Upper lobe of left lung (tissue), 6 donors: ENCODE results near the gene CRYBA2. TPM values are rescaled to one million over a fixed set of nuclear protein-coding genes. Genes with fewer than 3 reads are reported as not detected.

ENCODE experiments used
- ATAC-seq, 2 donors: fragments of 200-7000 bp; cut with Tn5 transposase; one replicate each; pipeline ENCODE4 v1.9.1; 2022; ENCODE audit warnings: mild to moderate bottlenecking in 2 of 2, moderate library complexity in 2 of 2; ENCODE audit not compliant: low FRiP score in 2 of 2
- DNase-seq, 2 donors: peaks; one replicate each; pipeline ENCODE4 v3.0.0-alpha.2; 2019 to 2020
- H3K27ac ChIP-seq, 4 donors: fragments of 200-600 bp; sonication (generic); one replicate each; pipeline ENCODE4 v1.5.1; 2016 to 2019
- H3K27me3 ChIP-seq, 4 donors: fragments of 200-600 bp; sonication (generic); one replicate each; pipeline ENCODE4 v1.5.1; 2017 to 2019
- H3K36me3 ChIP-seq, 4 donors: fragments of 200-600 bp; sonication (generic); one replicate each; pipeline ENCODE4 v1.5.1; 2016 to 2019
- H3K4me1 ChIP-seq, 4 donors: fragments of 200-600 bp; sonication (generic); one replicate each; pipeline ENCODE4 v1.5.1; 2018 to 2019
- H3K4me3 ChIP-seq, 4 donors: fragments of 200-600 bp; sonication (generic); one replicate each; pipeline ENCODE4 v1.5.1; 2017 to 2019; ENCODE audit warnings: mild to moderate bottlenecking in 2 of 4, moderate library complexity in 1 of 4
- H3K9me3 ChIP-seq, 4 donors: fragments of 200-600 bp; sonication (generic); one replicate each; pipeline ENCODE4 v1.5.1; 2018 to 2019
- CTCF ChIP-seq, 6 experiments: fragments of 450-650 bp in 4 of 6; fragments of 200-600 bp in 2 of 6; sonication (generic) in 2 of 6; IDR thresholded peaks; one replicate each; pipeline ENCODE4 v1.5.1; 2016 to 2019; ENCODE audit warnings: antibody characterized with exemption in 6 of 6
- EP300 ChIP-seq, 4 donors: sonication (generic); formaldehyde crosslinking; IDR thresholded peaks; one replicate each; pipeline ENCODE4 v1.5.1; 2017; ENCODE audit warnings: antibody characterized with exemption in 4 of 4, control low read depth in 2 of 4
- POLR2A ChIP-seq, 4 donors: fragments of 450-650 bp; IDR thresholded peaks; one replicate each; pipeline ENCODE4 v1.5.1; 2016 to 2017; ENCODE audit warnings: antibody characterized with exemption in 4 of 4, mild to moderate bottlenecking in 2 of 4
- POLR2AphosphoS5 ChIP-seq, 2 donors: sonication (generic); formaldehyde crosslinking; IDR thresholded peaks; one replicate each; pipeline ENCODE4 v1.5.1; 2017; ENCODE audit warnings: antibody characterized with exemption in 2 of 2
- WGBS, 2 donors: methylation state at CpG; one replicate each; pipeline ENCODE4 v1.1.5; 2017 to 2018; 5-methylcytosine and 5-hydroxymethylcytosine counted together
- total RNA-seq, 6 donors: library from RNA; depleted of rRNA in 4 of 6; stranded (reverse); fragments of >200 nt in 4 of 6; gene quantifications; one replicate each; pipeline versions ENCODE4 v1.1.0 to v1.2.1, GENCODE V29; 2016 to 2021
- donor health status: DM: no; HTN: no; CAD: no; lungs with moderate emphysema.
- donor health status: DM: no; HTN: yes; CAD: no; lungs with severe emphysema.

Gene CRYBA2
- total RNA-seq, 6 donors from 2014 or later, result not detected

GRCh38 chr2:218992196-218992595, 1.0 kb downstream of the CRYBA2 start:
- TF ChIP-seq EP300 (IDR thresholded peaks at IDR 0.05) (no peak), POLR2A (IDR thresholded peaks at IDR 0.05) (no peak), POLR2AphosphoS5 (IDR thresholded peaks at IDR 0.05) (no peak), CTCF (IDR thresholded peaks at IDR 0.05) (no peak)
- no peak overlapping the region for H3K4me3 ChIP-seq
- H3K27me3 ChIP-seq, result peaks cover 0 to 84% (median 44%) of the 10 kb centered on the region in 4 donors
- no peak overlapping the region for H3K27ac ChIP-seq
- no peaks in the 10 kb centered on the region for H3K36me3 ChIP-seq
- DNase-seq, result no peak
- no peak for ATAC-seq
- WGBS, 2 donors, result 6 to 19% methylated on average over 7 of the region's 7 CpGs
- H3K9me3 ChIP-seq, result no peaks in the 10 kb centered on the region
- H3K4me1 ChIP-seq, result peaks cover 20 to 38% (median 26%) of the 10 kb centered on the region in 4 donors

- DNase-seq, result no peak
- WGBS, 2 donors, result 2 to 13% methylated on average over 8 to 13 of the region's 13 CpGs
- peaks cover 0 to 80% (median 46%) of the 10 kb centered on the region in 4 donors for H3K27me3 ChIP-seq
Measured at GRCh38 chr2:218991674-218992168, 1.5 kb downstream of the CRYBA2 start.

GRCh38 chr2:218990612-218991011, 2.6 kb downstream of the CRYBA2 start:
- Histone ChIP-seq H3K27me3 (peaks cover 0 to 82% (median 47%) of the 10 kb centered on the region in 4 donors), H3K4me1 (peaks cover 15 to 29% (median 17%) of the 10 kb centered on the region in 4 donors), H3K4me3 (no peak overlapping the region), H3K9me3 (no peaks in the 10 kb centered on the region), H3K36me3 (no peaks in the 10 kb centered on the region), H3K27ac (no peak overlapping the region)
- no peak for TF ChIP-seq POLR2A (IDR thresholded peaks at IDR 0.05)
- TF ChIP-seq CTCF (IDR thresholded peaks at IDR 0.05), result no peak
- TF ChIP-seq EP300 (IDR thresholded peaks at IDR 0.05), result no peak
- no peak for TF ChIP-seq POLR2AphosphoS5 (IDR thresholded peaks at IDR 0.05)
- DNase-seq (no peak), ATAC-seq (no peak)
- WGBS, 2 donors, result 6 to 15% methylated on average over 5 to 6 of the region's 6 CpGs

More at GRCh38 chr2:218991674-218992168, 1.5 kb downstream of the CRYBA2 start:
- Histone ChIP-seq H3K36me3 (no peaks in the 10 kb centered on the region), H3K27ac (no peak overlapping the region), H3K4me1 (peaks cover 20 to 38% (median 26%) of the 10 kb centered on the region in 4 donors), H3K4me3 (no peak overlapping the region), H3K9me3 (no peaks in the 10 kb centered on the region)
- no peak for ATAC-seq
- TF ChIP-seq CTCF (IDR thresholded peaks at IDR 0.05) (no peak), POLR2A (IDR thresholded peaks at IDR 0.05) (no peak), POLR2AphosphoS5 (IDR thresholded peaks at IDR 0.05) (no peak), EP300 (IDR thresholded peaks at IDR 0.05) (no peak)

GRCh38 chr2:218990052-218990451, 3.2 kb downstream of the CRYBA2 start:
- TF ChIP-seq CTCF (IDR thresholded peaks at IDR 0.05), result no peak
- no peak for TF ChIP-seq EP300 (IDR thresholded peaks at IDR 0.05)
- TF ChIP-seq POLR2A (IDR thresholded peaks at IDR 0.05), result no peak
- no peak for TF ChIP-seq POLR2AphosphoS5 (IDR thresholded peaks at IDR 0.05)
- ATAC-seq, result no peak
- no peak for DNase-seq
- Histone ChIP-seq H3K36me3 (no peaks in the 10 kb centered on the region), H3K4me3 (no peak overlapping the region), H3K27me3 (peaks cover 0 to 84% (median 49%) of the 10 kb centered on the region in 4 donors), H3K27ac (no peak overlapping the region), H3K9me3 (no peaks in the 10 kb centered on the region), H3K4me1 (peaks cover 20 to 32% (median 22%) of the 10 kb centered on the region in 4 donors)
- 11 to 13% methylated on average over 3 to 9 of the region's 9 CpGs for WGBS, 2 donors

GRCh38 chr2:218988650-218989049, 4.6 kb downstream of the CRYBA2 start:
- TF ChIP-seq CTCF (IDR thresholded peaks at IDR 0.05) (no peak), POLR2AphosphoS5 (IDR thresholded peaks at IDR 0.05) (no peak), POLR2A (IDR thresholded peaks at IDR 0.05) (no peak), EP300 (IDR thresholded peaks at IDR 0.05) (no peak)
- peaks cover 0 to 84% (median 53%) of the 10 kb centered on the region in 4 donors for H3K27me3 ChIP-seq
- H3K4me1 ChIP-seq, result peaks cover 27 to 40% (median 31%) of the 10 kb centered on the region in 4 donors
- DNase-seq, result no peak
- H3K36me3 ChIP-seq, result no peaks in the 10 kb centered on the region
- 50 to 76% methylated on average over 2 of the region's 2 CpGs for WGBS, 2 donors
- H3K9me3 ChIP-seq, result no peaks in the 10 kb centered on the region
- no peak overlapping the region for H3K4me3 ChIP-seq
- no peak overlapping the region for H3K27ac ChIP-seq
- ATAC-seq, result no peak
